ENCODE data around the gene PTPRA. TPM values are rescaled to one million over a fixed set of nuclear protein-coding genes. Genes with fewer than 3 reads are reported as not detected.

The PTPRA gene
- total and polyA plus RNA-seq, 2 of the 8 experiments (the other 6 are each of a cell fraction or from before 2014, with no cell fraction given) = 47.7 to 51.3 TPM

DNA sequence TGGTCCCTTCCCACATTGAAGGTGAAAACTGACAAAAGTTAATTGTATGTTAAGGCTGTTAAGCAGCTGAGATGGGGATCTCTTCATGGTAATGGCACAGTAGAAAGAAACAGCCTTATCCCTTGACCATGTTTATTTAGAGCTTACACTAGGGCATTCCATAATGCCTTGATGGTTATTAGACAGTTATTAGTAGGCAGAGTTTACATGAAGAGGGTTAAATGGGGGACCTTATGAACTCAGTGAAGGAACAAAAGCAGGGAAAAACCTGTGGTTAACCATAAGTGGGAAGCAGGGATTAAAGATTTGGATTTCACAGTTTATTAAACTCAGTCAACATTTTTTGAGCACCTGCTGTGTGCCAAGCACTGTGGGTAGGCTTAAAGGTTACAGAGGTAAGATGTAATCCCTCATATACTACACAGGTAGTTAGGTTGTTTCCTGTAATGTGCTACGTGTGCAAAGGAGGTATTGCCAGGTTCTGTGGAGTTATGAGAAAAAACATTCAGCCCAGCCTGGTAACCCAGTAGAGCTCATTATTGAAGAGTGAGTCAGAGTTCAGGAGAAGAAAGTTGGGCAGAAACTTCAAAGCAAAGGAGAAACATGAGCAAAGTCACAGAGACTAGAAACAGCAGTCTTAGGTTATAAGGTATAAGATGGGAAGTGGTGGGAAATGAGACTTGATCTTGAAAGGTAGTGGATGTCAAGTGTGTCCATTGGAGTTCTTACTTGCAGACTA is 137.9 kb downstream of the PTPRA start (continued):
- no peak for TF ChIP-seq ASH2L (IDR thresholded peaks at IDR 0.05; ENCODE audit: low read length)
- TF ChIP-seq, protein P1, sequence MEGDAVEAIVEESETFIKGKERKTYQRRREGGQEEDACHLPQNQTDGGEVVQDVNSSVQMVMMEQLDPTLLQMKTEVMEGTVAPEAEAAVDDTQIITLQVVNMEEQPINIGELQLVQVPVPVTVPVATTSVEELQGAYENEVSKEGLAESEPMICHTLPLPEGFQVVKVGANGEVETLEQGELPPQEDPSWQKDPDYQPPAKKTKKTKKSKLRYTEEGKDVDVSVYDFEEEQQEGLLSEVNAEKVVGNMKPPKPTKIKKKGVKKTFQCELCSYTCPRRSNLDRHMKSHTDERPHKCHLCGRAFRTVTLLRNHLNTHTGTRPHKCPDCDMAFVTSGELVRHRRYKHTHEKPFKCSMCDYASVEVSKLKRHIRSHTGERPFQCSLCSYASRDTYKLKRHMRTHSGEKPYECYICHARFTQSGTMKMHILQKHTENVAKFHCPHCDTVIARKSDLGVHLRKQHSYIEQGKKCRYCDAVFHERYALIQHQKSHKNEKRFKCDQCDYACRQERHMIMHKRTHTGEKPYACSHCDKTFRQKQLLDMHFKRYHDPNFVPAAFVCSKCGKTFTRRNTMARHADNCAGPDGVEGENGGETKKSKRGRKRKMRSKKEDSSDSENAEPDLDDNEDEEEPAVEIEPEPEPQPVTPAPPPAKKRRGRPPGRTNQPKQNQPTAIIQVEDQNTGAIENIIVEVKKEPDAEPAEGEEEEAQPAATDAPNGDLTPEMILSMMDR (IDR thresholded peaks at IDR 0.05; ENCODE audit: control extremely low read depth in 1 of 3, insufficient read depth in 1 of 3, low read depth in 1 of 3, low read length in 3 of 3) = no peak
- TF ChIP-seq NANOG (IDR thresholded peaks at IDR 0.05; ENCODE audit: insufficient read depth, low read depth, low read length, poor library complexity, severe bottlenecking) = no peak
